Activated naive CD4-positive, alpha-beta T cell treated with anti-CD3 and anti-CD28 coated beads, Interleukin-2, amount 50 U/mL, for 24 hours (primary cell): ENCODE results near the gene CCM2.
A peak's percentile ranks its signal among the peaks of the same experiment; 100 is the strongest.

Experiments used
- H3K27ac Mint-ChIP-seq: one replicate; pipeline ENCODE4 v1.8.0; 2021; ENCODE audit warnings: mild to moderate bottlenecking, mixed read lengths
- H3K27me3 Mint-ChIP-seq: one replicate; pipeline ENCODE4 v1.8.0; 2021; ENCODE audit warnings: mixed read lengths
- H3K36me3 Mint-ChIP-seq: one replicate; pipeline ENCODE4 v1.8.0; 2021; ENCODE audit warnings: mixed read lengths
- H3K4me1 Mint-ChIP-seq: one replicate; pipeline ENCODE4 v1.8.0; 2021; ENCODE audit warnings: mixed read lengths
- H3K4me3 Mint-ChIP-seq: one replicate; pipeline ENCODE4 v1.8.0; 2021; ENCODE audit warnings: mild to moderate bottlenecking, mixed read lengths
- H3K9me3 Mint-ChIP-seq: one replicate; pipeline ENCODE4 v1.8.0; 2021; ENCODE audit warnings: mixed read lengths

CCM2 gene

DNA sequence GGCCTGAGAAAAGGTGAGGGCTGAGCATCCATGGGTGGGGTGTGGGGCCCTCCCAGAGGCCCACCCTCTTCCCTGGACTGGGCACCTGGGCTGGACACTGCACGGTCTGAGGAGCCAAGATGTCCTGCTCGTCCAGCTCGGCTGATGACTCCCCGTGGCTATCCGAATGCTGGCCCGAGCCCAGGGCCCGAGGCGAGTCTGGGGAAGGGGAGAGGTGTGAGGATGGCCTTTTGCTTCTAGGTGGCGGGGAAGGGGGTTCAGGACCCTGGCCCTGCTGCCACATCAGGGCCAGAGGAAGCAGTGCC lies 81.6 kb downstream of the CCM2 start:
- Mint-ChIP-seq H3K36me3 (no peaks in the 10 kb centered on the region), H3K4me3 (no peak overlapping the region), H3K9me3 (no peaks in the 10 kb centered on the region), H3K4me1 (no peaks in the 10 kb centered on the region), H3K27ac (no peak overlapping the region), H3K27me3 (no peaks in the 10 kb centered on the region)

DNA sequence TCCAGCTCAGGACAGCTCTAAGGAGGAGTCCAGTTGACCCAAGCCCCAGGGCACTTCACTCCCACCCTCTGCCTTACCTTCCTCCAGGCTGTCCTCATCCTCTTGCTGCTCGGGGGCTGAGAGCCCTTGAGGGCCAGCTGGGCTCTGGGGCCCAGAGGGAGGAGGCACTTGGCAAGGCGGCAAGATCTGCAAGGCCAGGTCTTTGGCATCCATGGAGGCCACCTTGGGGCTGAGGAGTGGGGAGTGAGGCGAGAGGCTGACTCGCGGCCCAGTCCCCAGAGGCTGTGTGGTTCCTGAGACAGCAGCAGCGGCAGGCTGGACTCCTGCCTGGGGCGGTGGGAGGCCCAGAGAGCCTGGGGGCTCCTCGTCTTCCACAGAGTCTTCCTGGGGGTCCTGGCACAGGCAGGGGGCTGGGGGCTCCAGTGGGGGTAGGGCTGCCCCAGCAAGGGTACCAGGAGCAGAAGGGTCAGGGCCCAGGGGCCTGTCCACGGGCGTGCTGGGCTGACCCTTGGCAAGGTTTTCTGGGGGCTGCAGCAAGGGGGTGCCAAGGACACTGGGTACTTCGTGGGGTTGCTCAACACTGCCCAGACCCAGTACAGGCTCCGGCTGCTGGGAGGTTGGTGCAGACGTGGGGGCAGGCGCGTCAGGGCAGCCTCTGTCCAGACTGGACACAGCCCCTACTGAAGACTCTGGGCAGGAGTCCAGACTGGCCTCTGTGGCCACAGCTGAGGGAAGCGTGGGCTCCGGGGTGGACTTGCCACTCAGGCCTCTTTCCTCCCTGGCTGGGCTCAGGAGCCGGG lies 82.2 kb downstream of the CCM2 start:
- H3K27ac Mint-ChIP-seq: no peak overlapping the region

GRCh38 chr7:45082831-45083331 lies 82.9 kb downstream of the CCM2 start:
- no peak overlapping the region for H3K4me3 Mint-ChIP-seq
- H3K4me1 Mint-ChIP-seq: no peaks in the 10 kb centered on the region
- H3K9me3 Mint-ChIP-seq: no peaks in the 10 kb centered on the region
- H3K36me3 Mint-ChIP-seq: no peaks in the 10 kb centered on the region
- no peaks in the 10 kb centered on the region for H3K27me3 Mint-ChIP-seq
- H3K27ac Mint-ChIP-seq: no peak overlapping the region

More for the DNA sequence above, 82.2 kb downstream of the CCM2 start:
- H3K4me1 Mint-ChIP-seq: no peaks in the 10 kb centered on the region
- H3K4me3 Mint-ChIP-seq: no peak overlapping the region
- H3K36me3 Mint-ChIP-seq: no peaks in the 10 kb centered on the region
- no peaks in the 10 kb centered on the region for H3K27me3 Mint-ChIP-seq
- H3K9me3 Mint-ChIP-seq: no peaks in the 10 kb centered on the region

DNA sequence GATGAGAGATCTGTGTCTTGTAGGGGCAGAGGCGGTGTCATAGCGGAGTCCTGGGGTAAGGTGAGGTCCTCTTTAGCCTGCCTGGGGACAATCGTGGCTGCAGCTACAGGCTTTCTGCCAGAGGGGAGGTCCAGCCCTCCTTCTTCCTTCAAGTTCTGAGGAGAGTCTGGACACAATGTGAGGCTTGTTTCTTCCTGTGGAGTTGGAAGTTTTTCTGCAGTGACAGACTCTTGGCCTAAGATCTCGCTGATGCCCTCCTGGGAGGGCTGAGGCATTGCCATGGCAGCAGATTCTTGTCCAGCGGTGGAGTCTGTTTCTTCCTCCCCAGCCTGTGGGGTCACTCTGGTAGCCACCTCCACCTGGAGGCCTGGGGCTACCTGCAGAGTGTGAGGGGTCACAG lies 84.3 kb downstream of the CCM2 start:
- Mint-ChIP-seq H3K27me3 (peaks cover under 1% of the 10 kb centered on the region), H3K36me3 (no peaks in the 10 kb centered on the region)

GRCh38 chr7:45084901-45085618 lies 85.1 kb downstream of the CCM2 start:
- Mint-ChIP-seq H3K27me3 (peaks cover 4% of the 10 kb centered on the region), H3K9me3 (no peaks in the 10 kb centered on the region), H3K36me3 (no peaks in the 10 kb centered on the region)

More for the DNA sequence above, 84.3 kb downstream of the CCM2 start:
- Mint-ChIP-seq H3K4me3 (no peak overlapping the region), H3K27ac (no peak overlapping the region), H3K4me1 (peaks cover under 1% of the 10 kb centered on the region), H3K9me3 (no peaks in the 10 kb centered on the region)

DNA sequence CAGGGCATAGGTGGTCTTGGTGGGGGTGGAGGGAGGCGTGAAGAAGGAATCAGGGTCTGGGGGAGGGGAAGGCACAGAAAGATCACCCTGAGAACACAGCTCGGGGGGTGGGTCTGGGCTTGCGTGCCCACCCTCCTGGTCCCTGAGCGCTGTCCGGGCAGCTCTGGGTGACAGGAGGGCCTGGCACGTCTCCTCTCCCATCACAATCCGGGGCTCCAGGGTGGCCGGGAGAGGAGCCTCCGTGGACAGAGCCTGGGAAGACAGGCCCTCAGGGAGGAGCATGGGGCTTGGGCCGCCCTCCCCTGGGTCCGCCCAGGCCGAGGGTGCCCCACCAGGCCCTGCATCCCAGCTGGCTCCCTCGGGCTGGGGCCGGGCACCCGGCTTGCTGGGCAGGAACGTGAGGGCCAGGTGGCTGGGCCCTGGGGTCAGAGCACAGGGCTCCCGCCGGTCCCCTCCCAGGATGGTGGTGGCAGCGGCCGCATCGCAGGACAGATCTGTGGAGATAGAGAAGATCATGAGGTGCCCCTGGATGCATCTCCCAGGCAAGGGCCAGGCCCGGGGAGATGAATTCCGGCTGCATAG lies 85.7 kb downstream of the CCM2 start:
- no peaks in the 10 kb centered on the region for H3K9me3 Mint-ChIP-seq
- H3K27ac Mint-ChIP-seq: no peak overlapping the region
- H3K36me3 Mint-ChIP-seq: no peaks in the 10 kb centered on the region
- H3K4me1 Mint-ChIP-seq: peaks cover 3% of the 10 kb centered on the region
- H3K27me3 Mint-ChIP-seq: peaks cover 5% of the 10 kb centered on the region
- no peak overlapping the region for H3K4me3 Mint-ChIP-seq

More at GRCh38 chr7:45084901-45085618, 85.1 kb downstream of the CCM2 start:
- H3K4me3 Mint-ChIP-seq: no peak overlapping the region
- no peak overlapping the region for H3K27ac Mint-ChIP-seq
- peaks cover 3% of the 10 kb centered on the region for H3K4me1 Mint-ChIP-seq

DNA sequence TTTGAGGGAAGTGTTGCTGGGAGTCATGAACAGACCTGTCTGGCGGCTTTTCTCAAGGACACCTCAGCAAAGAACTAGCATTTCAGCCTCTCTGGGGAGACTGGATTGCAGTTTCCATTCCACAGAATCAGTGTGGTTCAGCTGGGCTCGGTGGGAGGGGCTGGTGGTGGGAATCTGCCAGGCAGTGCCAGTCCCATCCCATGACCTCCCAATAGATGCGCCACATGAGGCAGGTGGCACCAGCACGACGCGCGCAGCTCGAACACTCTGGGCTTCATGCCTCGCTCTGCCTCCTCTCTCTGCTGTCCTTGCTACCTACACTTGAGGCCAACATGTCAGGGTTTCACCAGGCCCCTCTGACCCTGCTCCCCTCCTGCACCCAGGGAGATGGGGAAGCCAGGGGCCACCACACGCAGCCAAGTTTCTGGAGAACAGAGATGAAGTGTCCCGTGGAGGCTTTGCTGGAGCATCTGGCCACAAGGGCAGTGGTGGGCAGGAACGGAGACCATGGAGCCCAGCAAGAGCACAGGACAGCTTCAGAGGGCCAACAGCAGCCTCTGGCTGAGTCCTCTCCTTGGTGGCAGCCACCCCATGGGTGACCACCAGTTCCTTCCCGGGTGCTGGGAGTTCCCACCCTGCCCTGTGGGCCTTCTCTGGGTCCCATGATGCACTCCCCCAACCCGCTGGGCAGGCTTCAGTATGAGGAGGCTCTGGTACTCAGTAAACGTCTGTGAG lies 86.5 kb downstream of the CCM2 start:
- Mint-ChIP-seq H3K27ac (no peak overlapping the region), H3K4me3 (peak overlapping the region; percentile 15), H3K36me3 (no peaks in the 10 kb centered on the region), H3K4me1 (peaks cover 3% of the 10 kb centered on the region), H3K27me3 (peaks cover 5% of the 10 kb centered on the region), H3K9me3 (no peaks in the 10 kb centered on the region)

GRCh38 chr7:45087301-45088145 lies 87.5 kb downstream of the CCM2 start:
- H3K9me3 Mint-ChIP-seq: no peaks in the 10 kb centered on the region
- peaks cover 1% of the 10 kb centered on the region for H3K36me3 Mint-ChIP-seq
- H3K27ac Mint-ChIP-seq: peak overlapping the region; percentile 72
- peaks cover 5% of the 10 kb centered on the region for H3K27me3 Mint-ChIP-seq
- peak overlapping the region; percentile 49 for H3K4me3 Mint-ChIP-seq
- peaks cover 3% of the 10 kb centered on the region for H3K4me1 Mint-ChIP-seq

GRCh38 chr7:45088146-45088701 lies 88.2 kb downstream of the CCM2 start:
- peak overlapping the region; percentile 49 for H3K4me3 Mint-ChIP-seq
- H3K9me3 Mint-ChIP-seq: no peaks in the 10 kb centered on the region
- peaks cover 3% of the 10 kb centered on the region for H3K4me1 Mint-ChIP-seq
- H3K27ac Mint-ChIP-seq: peak overlapping the region; percentile 12
- peaks cover 5% of the 10 kb centered on the region for H3K27me3 Mint-ChIP-seq
- H3K36me3 Mint-ChIP-seq: peaks cover 2% of the 10 kb centered on the region

GRCh38 chr7:45088821-45089340 lies 88.9 kb downstream of the CCM2 start, which contains the start of gene NACAD:
Gene NACAD (minus strand): TSS chr7:45088969. CDS start chr7:45088894, 75 bp downstream.
- Mint-ChIP-seq H3K9me3 (peaks cover 4% of the 10 kb centered on the region), H3K36me3 (peaks cover 4% of the 10 kb centered on the region), H3K27ac (peak within 1 kb of the TSS; percentile 12), H3K4me1 (peaks cover 3% of the 10 kb centered on the region), H3K27me3 (peaks cover 5% of the 10 kb centered on the region), H3K4me3 (peak within 1 kb of the TSS; percentile 70)

- peaks cover 5% of the 10 kb centered on the region for H3K27me3 Mint-ChIP-seq
- peaks cover 3% of the 10 kb centered on the region for H3K4me1 Mint-ChIP-seq
- H3K4me3 Mint-ChIP-seq: peak overlapping the region; percentile 70
- peaks cover 4% of the 10 kb centered on the region for H3K36me3 Mint-ChIP-seq
- no peak overlapping the region for H3K27ac Mint-ChIP-seq
- peaks cover 5% of the 10 kb centered on the region for H3K9me3 Mint-ChIP-seq
These were observed 89.4 kb downstream of the CCM2 start for GRCh38 chr7:45089341-45089891.

DNA sequence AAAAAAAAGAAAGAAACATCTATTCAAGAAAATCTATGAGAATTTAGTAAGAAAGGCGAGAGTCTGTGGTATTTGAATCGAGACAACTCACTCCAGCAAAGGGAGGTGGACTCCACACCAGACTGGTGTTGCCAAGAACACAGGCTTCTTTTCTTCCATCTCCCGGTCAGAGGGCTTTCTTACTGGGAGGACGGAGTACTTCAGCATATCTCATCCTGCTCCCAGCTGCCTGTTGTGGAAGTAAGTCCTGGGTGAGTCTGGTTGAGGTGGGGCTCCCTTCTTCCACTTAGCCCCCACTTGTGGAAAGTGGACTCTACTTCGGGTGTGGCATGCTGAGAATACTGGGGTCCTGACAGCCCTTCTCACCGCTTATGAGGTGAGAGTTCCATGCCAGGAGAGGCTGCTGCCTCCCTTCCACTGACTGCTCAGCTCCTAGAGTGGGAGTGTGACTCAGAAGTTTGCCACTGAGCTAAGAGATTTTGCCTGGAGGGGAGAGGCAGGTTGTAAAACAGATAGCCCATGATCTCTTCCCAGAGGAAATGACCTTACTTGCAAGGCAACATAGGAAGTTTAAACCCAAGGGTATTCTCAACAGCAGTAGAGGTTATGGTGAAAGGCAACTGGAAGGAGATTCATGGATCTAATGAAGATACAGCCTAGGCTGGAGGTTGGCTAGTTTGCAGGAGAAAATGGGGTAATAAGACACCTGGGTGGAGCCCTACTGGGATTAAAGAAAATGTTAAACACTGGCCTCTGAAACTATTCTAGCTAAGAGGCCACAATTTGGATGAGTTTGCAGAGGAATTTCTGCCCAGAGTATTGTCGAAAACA lies 92.3 kb downstream of the CCM2 start:
- H3K27ac Mint-ChIP-seq: no peak overlapping the region
- peaks cover 5% of the 10 kb centered on the region for H3K9me3 Mint-ChIP-seq
- H3K4me1 Mint-ChIP-seq: peaks cover 3% of the 10 kb centered on the region
- no peak overlapping the region for H3K4me3 Mint-ChIP-seq
- peaks cover 7% of the 10 kb centered on the region for H3K36me3 Mint-ChIP-seq
- H3K27me3 Mint-ChIP-seq: peaks cover 5% of the 10 kb centered on the region

DNA sequence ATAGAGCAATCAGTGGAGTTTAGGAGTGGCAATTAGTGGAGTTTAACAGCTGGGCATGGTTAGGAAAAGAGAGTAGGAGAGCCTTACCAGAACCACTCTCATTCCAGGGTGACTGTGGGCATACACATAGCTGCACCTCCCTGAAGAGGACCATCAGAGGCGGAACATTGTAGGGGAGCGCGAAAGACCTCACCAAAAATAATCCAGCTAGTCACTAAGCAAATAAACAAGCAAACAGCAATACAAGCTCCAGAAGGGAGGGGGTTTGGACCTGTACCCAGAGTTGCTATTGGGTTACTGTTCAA lies 92.9 kb downstream of the CCM2 start:
- H3K4me3 Mint-ChIP-seq: no peak overlapping the region
- H3K9me3 Mint-ChIP-seq: peaks cover 5% of the 10 kb centered on the region
- H3K27me3 Mint-ChIP-seq: peaks cover 5% of the 10 kb centered on the region
- peaks cover 7% of the 10 kb centered on the region for H3K36me3 Mint-ChIP-seq
- peaks cover 3% of the 10 kb centered on the region for H3K4me1 Mint-ChIP-seq
- H3K27ac Mint-ChIP-seq: no peak overlapping the region
